GM21717 (cell line): ENCODE data around the gene BRF1.

Source experiments
- ATAC-seq: cut with Tn5 transposase; IDR thresholded peaks from one replicate; pipeline ENCODE4 v1.9.1; 2021; ENCODE audit warnings: mild to moderate bottlenecking, moderate library complexity; ENCODE audit not compliant: unreplicated experiment

BRF1 gene

DNA sequence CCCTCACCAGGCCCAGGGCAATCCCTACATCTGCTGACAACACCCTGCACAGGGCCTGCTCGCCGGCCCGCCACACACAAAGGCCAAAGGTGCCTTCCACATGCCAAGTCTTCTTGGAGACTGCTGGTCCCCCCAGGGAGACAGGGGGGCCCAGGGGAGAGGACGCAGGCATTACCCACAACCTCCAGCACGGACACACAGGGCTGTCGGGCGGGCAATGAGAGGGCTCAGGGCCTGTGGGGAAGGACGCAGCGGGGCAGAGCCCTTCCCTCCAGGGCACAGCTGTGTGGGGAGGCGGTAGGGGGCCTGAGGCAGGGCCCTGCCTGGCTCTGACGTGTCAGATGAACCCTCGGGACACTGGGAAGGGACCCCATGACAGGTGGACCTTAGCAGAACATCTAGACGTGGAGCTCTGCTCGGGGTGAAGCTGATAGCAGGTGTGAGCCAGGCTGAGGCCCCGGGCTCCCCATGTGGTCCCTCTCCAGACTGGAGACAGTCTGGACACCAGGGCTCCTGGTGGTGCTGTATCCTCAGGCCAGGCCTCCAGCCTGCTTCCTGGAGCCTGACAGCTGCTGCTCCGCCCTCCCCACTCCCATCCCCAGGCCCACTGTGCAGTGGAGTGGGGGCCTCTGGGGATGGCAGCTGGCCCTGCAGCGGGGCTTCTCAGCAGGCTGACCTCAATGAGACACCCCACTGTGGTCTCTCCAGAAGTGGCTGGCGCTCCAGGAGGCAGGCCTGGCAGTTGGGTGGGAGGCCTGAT lies 88.1 kb downstream of the BRF1 start:
- no peak for ATAC-seq

GRCh38 chr14:105211758-105212089 lies 89.1 kb downstream of the BRF1 start:
- no peak for ATAC-seq

- no peak for ATAC-seq
Observed at GRCh38 chr14:105211086-105211757, 89.6 kb downstream of the BRF1 start.

DNA sequence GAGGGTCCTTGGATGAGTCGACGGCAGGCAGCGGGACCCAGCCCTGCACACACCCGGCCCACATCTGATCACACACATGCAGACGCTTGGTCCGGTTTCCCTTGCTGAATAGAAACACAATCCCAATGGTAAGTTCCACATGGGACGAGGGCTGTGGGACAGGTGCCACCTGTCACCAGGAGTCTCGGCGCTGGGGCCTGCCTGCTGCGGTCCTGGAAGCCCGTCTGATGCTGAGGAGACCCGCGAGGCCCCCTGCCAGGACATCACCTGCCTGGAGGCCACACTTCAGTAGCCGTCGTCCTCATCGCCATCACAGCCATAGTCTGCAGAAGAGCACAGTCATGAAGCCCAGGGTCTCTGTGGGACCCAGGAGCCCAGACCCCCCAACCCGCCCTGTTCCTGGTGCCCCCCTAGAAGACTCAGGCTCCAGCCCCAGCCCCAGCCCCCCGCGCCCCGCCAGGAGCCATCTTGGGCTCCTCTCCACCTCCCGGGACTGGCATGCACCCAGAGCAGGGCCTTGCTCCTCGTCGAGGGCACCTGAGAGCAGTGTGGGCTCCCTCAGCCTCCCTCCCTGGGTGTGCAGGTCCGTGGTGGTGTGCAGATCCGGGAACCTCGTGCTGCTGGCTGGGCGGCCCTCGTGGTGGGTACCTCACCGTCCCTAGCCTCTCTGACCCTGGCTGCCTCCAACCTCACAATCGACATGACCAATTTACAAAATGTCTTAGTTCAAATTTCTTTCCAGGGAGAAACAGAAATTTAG lies 90.4 kb downstream of the BRF1 start:
- ATAC-seq, result no peak

GRCh38 chr14:105209646-105210045 lies 91.2 kb downstream of the BRF1 start:
- no peak for ATAC-seq

DNA sequence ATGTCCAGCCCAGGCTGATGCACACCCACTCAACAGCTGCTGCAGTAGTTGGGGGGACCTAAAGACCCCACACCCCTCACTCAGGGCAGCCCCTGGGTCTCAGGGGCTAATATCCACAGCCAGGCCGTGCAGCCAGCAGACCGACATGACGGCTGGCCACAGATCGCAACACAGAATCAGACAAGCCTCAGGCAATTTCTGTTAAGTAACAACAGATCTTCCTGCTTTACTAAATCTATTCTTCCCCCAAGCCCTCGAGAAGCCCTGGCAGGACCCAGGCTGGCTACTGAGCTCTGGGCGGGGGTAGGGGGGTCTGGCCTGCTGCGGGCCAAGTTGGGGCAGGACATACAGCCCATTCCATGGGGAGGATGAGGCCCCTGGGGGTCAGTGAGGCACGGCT lies 91.7 kb downstream of the BRF1 start:
- no peak for ATAC-seq

GRCh38 chr14:105208738-105209075 lies 92.1 kb downstream of the BRF1 start:
- ATAC-seq, result no peak

DNA sequence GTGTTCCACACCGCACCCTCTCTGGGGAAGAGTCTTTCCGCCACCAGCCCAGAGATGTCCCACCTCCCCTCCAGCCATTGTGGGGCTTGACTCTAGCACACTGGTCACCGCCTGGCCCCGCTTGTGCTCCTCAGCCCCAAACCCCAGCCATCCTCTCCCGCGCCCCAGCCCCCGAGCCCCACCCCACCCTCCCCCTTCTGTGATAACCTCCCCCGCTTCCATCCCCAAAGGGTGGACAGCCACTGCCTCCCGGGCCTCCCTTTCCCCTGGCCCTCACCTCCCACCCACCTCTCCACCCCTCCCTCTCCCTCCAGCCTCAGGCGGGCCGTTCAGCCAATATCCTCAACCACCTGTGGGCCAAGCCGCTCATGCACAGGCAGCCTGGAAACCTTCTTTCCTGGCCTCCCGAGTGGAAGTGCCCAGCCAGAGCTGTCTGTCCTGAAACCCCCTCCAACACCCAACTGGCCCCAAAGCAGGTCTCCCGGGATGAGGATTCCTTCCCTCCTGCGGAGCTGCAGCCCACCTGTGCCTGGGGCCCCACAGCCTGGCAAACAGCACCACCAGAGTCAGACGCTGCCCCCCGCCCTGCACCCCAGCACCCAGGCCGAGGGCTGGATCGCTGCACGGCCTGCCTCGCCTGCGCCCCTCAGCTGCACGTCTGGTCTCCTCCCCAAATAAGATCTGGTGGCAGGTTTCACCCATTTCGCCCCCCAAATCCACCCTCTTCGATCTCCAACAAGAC lies 92.6 kb downstream of the BRF1 start:
- no peak for ATAC-seq

DNA sequence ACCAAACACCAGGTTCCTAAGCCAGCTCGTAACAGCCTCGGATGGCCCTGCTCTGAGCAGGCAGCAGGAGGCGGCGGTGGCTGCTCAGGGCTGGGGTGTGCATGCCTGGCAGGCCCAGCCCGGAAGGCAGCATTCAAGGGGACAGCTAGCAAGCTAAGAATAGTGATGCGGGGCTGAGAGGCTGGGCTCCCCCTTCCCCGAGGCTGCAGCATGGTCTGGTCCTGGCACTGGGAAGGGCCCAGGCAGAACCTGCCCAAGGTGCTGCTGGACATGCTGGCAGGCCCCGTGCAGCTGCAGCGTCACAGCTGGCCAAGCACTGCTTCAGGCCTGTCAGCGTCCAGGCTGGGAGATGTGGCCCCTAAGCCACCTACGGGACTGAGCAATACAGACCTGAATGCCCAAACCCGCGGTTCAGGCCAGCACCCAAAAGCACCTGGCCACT lies 93.3 kb downstream of the BRF1 start:
- no peak for ATAC-seq

DNA sequence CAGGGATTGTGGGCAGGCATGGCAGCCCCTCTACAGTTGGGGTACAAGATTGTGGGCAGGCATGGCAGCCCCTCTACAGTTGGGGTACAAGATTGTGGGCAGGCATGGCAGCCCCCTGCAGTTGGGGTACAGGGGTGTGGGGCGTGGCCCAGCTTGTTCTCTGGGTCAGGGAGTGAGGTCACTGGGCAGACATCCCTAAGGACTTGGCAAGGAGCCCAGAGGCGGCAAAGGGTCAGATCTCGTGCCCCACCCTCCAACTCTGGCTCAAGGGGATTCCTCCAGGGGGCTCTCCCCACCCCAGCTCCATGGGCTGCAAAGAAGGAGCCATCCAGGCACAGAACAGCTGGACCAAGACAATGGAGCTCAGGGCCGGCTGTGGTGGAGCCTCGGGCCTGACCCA lies 93.9 kb downstream of the BRF1 start:
- no peak for ATAC-seq

DNA sequence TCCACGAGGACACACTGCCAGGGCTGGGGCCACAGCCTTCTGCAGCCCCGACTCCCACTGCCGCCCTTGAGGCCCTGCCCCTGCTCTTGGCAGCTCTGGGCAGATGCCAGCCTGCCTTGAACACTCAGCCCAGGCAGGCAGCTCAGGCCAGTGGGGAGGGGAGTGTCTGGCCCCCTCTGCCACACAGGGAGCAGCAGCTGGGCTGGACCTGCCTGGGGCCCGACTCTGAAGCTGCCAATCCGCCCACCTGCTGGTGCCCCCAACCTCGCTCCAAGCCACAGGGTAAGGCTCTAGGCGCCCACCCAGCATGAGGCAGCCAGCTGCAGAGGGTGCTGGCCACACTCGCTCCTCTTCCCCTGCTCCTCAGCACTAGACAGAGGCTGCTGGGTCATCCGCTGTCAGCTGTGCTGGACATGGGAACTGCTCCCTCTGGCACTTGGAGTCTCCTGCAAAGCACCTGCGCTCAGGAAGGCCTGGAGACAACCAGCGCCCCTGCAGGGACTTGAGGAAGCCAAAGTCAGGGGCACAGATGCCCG lies 95.1 kb downstream of the BRF1 start:
- no peak for ATAC-seq

DNA sequence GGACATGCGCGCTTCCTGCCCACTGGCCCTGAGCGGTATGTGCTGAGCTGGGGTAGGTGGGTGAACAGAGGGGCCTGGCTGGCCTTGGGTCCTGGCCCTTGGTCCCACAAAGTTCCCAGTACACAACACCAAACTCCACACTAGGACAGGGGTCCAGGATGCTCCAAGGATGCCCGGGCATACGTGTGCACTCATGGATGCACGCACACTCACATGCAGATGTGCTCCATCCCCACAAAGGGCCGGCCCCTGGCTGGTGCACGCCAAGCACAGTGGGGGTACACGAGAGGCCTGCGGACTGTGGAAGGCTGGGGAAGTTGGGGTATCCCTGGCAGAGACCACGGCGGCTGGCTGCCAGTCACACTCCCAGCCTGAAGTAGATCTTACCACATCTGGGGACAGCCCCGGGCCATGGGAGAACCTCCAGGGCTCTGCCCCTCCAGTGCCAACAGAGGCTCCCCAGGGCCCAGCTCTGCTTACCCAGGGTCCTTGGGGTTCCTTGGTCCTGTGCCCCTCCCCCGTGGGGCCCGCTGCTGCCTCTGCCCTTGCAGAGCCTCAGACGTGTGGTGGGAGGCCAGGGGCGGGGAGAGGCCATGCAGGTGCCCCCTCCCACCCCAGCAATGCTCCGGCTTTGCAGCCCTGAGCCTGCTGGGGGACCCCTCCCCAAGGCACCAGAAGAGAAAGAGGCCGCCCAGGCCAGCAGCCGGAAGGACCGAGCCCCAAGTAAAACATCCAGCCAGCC lies 95.7 kb downstream of the BRF1 start:
- no peak for ATAC-seq

GRCh38 chr14:105204206-105204930 lies 96.4 kb downstream of the BRF1 start:
- no peak for ATAC-seq

GRCh38 chr14:105203701-105204100 lies 97.1 kb downstream of the BRF1 start:
- ATAC-seq, result no peak

GRCh38 chr14:105203057-105203531 lies 97.7 kb downstream of the BRF1 start:
- ATAC-seq, result no peak

DNA sequence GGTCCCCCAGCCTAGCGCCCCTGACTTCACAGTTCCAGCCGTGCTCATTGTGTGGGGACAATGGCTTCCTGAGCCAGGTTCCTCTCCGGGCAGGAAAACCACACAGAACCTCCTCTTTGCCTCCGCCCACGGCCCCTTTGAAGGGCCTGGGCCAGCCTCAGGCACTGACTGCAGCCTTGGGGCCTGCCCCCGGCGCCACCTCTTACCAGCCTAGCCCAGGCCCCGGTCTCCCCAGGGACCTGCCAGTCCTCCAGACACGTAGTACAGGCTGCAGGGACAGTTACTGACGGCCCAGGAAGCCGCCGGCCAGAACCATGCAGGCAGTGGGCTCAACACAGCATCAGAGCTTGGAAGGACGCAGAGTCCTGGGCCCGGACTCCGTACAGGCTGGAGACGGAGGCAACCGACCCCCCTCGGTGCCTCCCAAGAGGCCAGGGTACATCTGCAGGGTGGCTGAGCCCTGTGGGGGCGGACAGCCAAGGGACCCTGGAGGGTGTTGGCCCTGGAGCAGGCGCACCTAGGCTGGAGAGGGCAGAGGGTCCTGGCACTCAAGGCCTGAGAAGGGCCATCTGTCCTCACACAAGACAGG lies 98.8 kb downstream of the BRF1 start:
- ATAC-seq, result no peak

GRCh38 chr14:105201156-105201924 lies 99.5 kb downstream of the BRF1 start:
- ATAC-seq, result no peak

DNA sequence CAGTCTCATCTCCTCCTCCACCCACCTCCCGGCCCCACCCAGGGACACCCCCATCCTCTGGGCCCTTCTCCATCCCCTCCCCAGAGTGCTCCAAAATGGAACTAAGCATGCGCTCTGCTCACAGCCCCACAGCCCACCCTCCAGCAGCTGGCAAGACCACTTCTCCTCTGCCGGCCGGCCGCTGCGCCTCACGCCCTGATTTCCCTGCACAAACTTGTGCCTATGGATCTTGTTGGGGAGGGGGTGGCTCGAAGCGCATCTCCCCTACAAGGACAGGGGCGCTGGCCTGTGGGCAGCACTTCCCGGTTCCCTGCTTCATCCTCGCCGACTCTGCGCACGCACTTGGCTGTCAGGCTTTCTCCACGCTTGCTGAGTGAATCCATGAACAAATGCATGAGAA lies 100.2 kb downstream of the BRF1 start:
- ATAC-seq, result no peak
